ENCODE results near the gene ERGIC1.

GRCh38 chr5:172939071-172939470 is 105.0 kb downstream of the ERGIC1 start:
- TF ChIP-seq E2F4 (CRISPR knock-in tag; IDR thresholded peaks at IDR 0.05; ENCODE audit: borderline replicate concordance, low read depth) (no peak), NR1H2 (CRISPR knock-in tag; IDR thresholded peaks at IDR 0.05) (no peak), USF1 (CRISPR knock-in tag; IDR thresholded peaks at IDR 0.05) (no peak), CTCF (IDR thresholded peaks at IDR 0.05) (peak; percentile 46), SP1 (CRISPR knock-in tag; conservative IDR thresholded peaks at IDR 0.05) (no peak), ZNF416 (CRISPR knock-in tag; IDR thresholded peaks at IDR 0.05) (no peak), TP53 (CRISPR knock-in tag; IDR thresholded peaks at IDR 0.05) (no peak), JUN (CRISPR knock-in tag; IDR thresholded peaks at IDR 0.05) (no peak), ATF1 (CRISPR knock-in tag; IDR thresholded peaks at IDR 0.05) (no peak)
